H1 (cell line): ENCODE results near the gene ILK. TPM values are rescaled to one million over a fixed set of nuclear protein-coding genes. Genes with fewer than 3 reads are reported as not detected.

Experiments used
- BACH1 ChIP-seq: IDR thresholded peaks from 2 replicates; pipeline ENCODE4 v1.6.1; 2012; ENCODE audit warnings: low read length, improper control_type of control experiment
- BRCA1 ChIP-seq: IDR thresholded peaks from 2 replicates; pipeline ENCODE4 v1.6.1; 2012; ENCODE audit warnings: low read depth, low read length, improper control_type of control experiment
- CBX8 ChIP-seq: fragments of 300-800, 300-1000 bp; sonication (generic); IDR thresholded peaks from 2 replicates; pipeline ENCODE4 v1.7.1; 2016; ENCODE audit warnings: low read depth, low read length, borderline replicate concordance
- CHD2 ChIP-seq: IDR thresholded peaks from 2 replicates; pipeline ENCODE4 v1.6.1; 2012; ENCODE audit warnings: low read length, improper control_type of control experiment
- EGR1 ChIP-seq: IDR thresholded peaks from 2 replicates; pipeline ENCODE4 v1.6.1; 2011; ENCODE audit warnings: low read depth, low read length, borderline replicate concordance
- EP300 ChIP-seq, 2 experiments: IDR thresholded peaks; 1 replicate in 1 of 2; 2 replicates in 1 of 2; pipeline ENCODE4 v1.6.1; 2011 to 2012; ENCODE audit warnings: low read depth in 2 of 2, low read length in 2 of 2, mild to moderate bottlenecking in 2 of 2, borderline replicate concordance in 1 of 2, inconsistent platforms in 1 of 2, moderate library complexity in 1 of 2
- GABPA ChIP-seq: IDR thresholded peaks from 2 replicates; pipeline ENCODE4 v1.6.1; 2011; ENCODE audit warnings: mild to moderate bottlenecking, low read length, moderate library complexity, borderline replicate concordance; ENCODE audit not compliant: insufficient read depth
- KDM4A ChIP-seq: IDR thresholded peaks from one replicate; pipeline ENCODE4 v1.7.1; 2012; ENCODE audit warnings: low read depth, mild to moderate bottlenecking, moderate library complexity, low read length, inconsistent platforms; ENCODE audit not compliant: severe bottlenecking
- POLR2AphosphoS5 ChIP-seq: IDR thresholded peaks from 2 replicates; pipeline ENCODE4 v1.6.1; 2011; ENCODE audit warnings: low read depth, low read length
- RAD21 ChIP-seq, 2 experiments: IDR thresholded peaks in 1 of 2; conservative IDR thresholded peaks in 1 of 2; 2 replicates each; pipeline ENCODE4 v1.6.1; 2011; ENCODE audit warnings: low read depth in 2 of 2, low read length in 2 of 2, improper control_type of control experiment in 1 of 2, inconsistent platforms in 1 of 2, mild to moderate bottlenecking in 1 of 2, moderate library complexity in 1 of 2
- SAP30 ChIP-seq: fragments of 300-600 bp; sonication (generic); IDR thresholded peaks from 2 replicates; pipeline ENCODE4 v1.7.1; 2012; ENCODE audit warnings: low read length, moderate library complexity, mild to moderate bottlenecking, inconsistent platforms; ENCODE audit not compliant: insufficient read depth, insufficient replicate concordance
- SIRT6 ChIP-seq: IDR thresholded peaks from one replicate; pipeline ENCODE4 v1.7.1; 2012; ENCODE audit warnings: low read length, inconsistent platforms
- SP1 ChIP-seq: IDR thresholded peaks from 2 replicates; pipeline ENCODE4 v1.6.1; 2011; ENCODE audit warnings: low read depth, low read length
- SRF ChIP-seq: IDR thresholded peaks from 2 replicates; pipeline ENCODE4 v1.6.1; 2011; ENCODE audit warnings: mild to moderate bottlenecking, low read depth, low read length, moderate library complexity
- TBP ChIP-seq: IDR thresholded peaks from 2 replicates; pipeline ENCODE4 v1.6.1; 2011; ENCODE audit warnings: low read depth, low read length, improper control_type of control experiment
- TCF12 ChIP-seq: IDR thresholded peaks from 2 replicates; pipeline ENCODE4 v1.6.1; 2011; ENCODE audit warnings: low read depth, mild to moderate bottlenecking, low read length
- polyA plus RNA-seq, 7 experiments: library from polyadenylated mRNA; depleted of rRNA in 3 of 7; stranded (reverse) in 5 of 7; unstranded in 2 of 7; fragments of >200 nt in 5 of 7; fragments of 200-250 nt in 2 of 7; gene quantifications; 1 replicate in 5 of 7; 2 replicates in 1 of 7; 4 replicates in 1 of 7; pipeline versions ENCODE4 v1.2.1 to v1.2.3, GENCODE V29; 2011 to 2013; ENCODE audit warnings: missing spikeins in 2 of 7, mixed read lengths in 2 of 7
- total RNA-seq: library from RNA; stranded (reverse); fragmentation: NEBNext Ultra II Directional; extraction: Animal tissue kit (Norgen Biotek cat#: 25700); gene quantifications from 2 replicates; pipeline ENCODE4 v1.2.1, GENCODE V29; 2021
- TF ChIP-seq, protein P1 (sequence below): IDR thresholded peaks from 2 replicates; pipeline ENCODE4 v1.6.1; 2012; ENCODE audit warnings: low read length, inconsistent platforms

Gene ILK
- total and polyA plus RNA-seq, 2 of the 8 experiments (the other 6 are each of a cell fraction or from before 2014, with no cell fraction given) = 91.4 to 132 TPM

DNA sequence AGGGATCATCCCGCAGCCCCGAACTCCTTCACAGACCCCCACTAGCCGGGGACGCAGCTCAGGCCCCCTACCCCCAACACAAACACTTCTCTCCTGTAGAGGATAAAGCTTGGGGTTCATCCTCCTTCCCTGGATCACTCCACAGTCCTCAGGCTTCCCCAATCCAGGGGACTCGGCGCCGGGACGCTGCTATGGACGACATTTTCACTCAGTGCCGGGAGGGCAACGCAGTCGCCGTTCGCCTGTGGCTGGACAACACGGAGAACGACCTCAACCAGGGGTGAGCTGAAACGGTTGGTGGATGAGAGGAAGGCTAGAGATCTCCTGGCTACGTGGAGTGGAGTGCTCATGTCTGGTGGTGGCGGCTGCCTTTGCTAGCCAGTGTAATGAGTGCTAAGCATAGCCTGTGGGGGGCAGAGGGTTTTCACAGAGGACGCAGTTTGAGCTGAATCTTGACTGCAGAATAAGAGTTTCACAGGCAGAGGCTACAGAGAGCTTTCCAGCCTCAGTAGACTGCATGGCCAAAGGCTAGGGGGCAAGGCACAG is 580 bp downstream of the ILK start (continued):
- no peak for TF ChIP-seq TCF12
- no peak for TF ChIP-seq CBX8
- peak; percentile 84 for TF ChIP-seq SAP30
- TF ChIP-seq TBP = peak; percentile 46; the same call in 1 of the 2 replicates
- TF ChIP-seq BRCA1 = no peak
- TF ChIP-seq CHD2 = no peak
- TF ChIP-seq SRF = no peak
- TF ChIP-seq, protein P1, sequence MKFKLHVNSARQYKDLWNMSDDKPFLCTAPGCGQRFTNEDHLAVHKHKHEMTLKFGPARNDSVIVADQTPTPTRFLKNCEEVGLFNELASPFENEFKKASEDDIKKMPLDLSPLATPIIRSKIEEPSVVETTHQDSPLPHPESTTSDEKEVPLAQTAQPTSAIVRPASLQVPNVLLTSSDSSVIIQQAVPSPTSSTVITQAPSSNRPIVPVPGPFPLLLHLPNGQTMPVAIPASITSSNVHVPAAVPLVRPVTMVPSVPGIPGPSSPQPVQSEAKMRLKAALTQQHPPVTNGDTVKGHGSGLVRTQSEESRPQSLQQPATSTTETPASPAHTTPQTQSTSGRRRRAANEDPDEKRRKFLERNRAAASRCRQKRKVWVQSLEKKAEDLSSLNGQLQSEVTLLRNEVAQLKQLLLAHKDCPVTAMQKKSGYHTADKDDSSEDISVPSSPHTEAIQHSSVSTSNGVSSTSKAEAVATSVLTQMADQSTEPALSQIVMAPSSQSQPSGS = no peak
- TF ChIP-seq EP300 (IDR thresholded peaks at IDR 0.05; ENCODE audit: borderline replicate concordance in 1 of 2, low read depth in 2 of 2, low read length in 2 of 2) = no peak
- peak; percentile 8; the same call in 1 of the 2 replicates for TF ChIP-seq POLR2AphosphoS5
- no peak for TF ChIP-seq SP1
- TF ChIP-seq BACH1 = no peak
- no peak for TF ChIP-seq GABPA
- no peak for TF ChIP-seq EGR1
- TF ChIP-seq RAD21 (IDR thresholded peaks at IDR 0.05 in 1 of 2, conservative IDR thresholded peaks at IDR 0.05 in 1 of 2; ENCODE audit: low read depth in 2 of 2, low read length in 2 of 2) = no peak
- no peak for TF ChIP-seq KDM4A
- no peak for TF ChIP-seq SIRT6
